NOMO-1 (cell line): ENCODE results near the gene LRRC17.
"Not testable (repeated sequence)": the region's sequence is repeated elsewhere in the genome, so short reads cannot be mapped to it uniquely, and the experiment has no call there.

Source experiments
- DNase-seq, 2 experiments: peaks; one replicate each; lab custom pipeline; 2025; ENCODE audit not compliant: unreplicated experiment in 2 of 2; lab: John Stamatoyannopoulos, UW

Gene LRRC17

DNA sequence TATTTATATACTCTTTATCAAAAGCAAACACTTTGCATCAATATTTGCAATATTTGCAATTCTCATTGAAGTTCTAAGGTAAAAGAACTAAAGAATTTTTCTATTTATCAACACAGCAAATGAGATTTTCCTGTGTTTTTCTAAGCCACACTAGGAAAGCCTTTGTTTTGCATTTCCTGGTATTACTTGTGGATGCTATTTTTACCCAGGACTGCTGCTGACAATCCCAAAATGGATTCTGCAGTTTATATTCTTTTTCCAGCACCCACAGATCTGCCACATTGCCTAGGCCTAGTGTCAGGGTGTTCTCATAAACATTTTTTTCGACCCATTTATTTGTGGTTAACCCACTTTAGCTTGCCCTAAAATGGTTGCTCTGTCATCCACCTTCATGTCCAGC, 25.9 kb downstream of the LRRC17 start:
- DNase-seq = no peak

DNA sequence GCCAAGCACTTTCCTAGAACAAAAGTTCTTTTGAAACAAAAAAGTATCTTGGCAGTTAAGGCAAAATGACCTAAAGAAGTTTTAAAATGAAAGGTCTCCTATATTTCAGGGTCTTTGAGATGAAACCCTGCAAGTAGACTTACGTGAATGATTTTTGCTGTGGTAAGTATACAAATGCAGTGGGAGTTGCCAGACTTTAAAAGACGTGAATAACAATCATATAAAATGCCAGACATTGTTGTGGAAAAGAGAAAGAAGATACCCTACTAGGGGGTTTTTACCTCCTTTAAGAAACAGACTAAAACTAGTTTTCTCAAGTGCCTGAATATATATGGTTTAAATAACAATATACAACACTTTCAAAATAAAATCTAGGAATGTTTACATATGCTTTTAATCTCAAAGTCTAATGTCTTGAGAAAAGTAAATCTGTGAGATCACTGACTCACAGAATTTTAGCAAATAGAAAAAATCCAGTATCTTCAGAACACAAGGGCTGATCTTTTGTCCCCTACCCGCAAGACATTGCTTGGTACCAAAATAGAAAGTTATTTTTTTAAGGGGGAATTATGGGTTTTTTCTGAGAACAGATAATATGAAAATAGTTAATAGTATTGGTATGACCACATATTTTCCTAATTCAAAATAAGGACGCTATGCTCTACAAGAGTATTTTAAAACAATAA, 29.5 kb downstream of the LRRC17 start:
- DNase-seq = no peak

GRCh38 chr7:102942868-102943267, 30.1 kb downstream of the LRRC17 start:
- no peak for DNase-seq

DNA sequence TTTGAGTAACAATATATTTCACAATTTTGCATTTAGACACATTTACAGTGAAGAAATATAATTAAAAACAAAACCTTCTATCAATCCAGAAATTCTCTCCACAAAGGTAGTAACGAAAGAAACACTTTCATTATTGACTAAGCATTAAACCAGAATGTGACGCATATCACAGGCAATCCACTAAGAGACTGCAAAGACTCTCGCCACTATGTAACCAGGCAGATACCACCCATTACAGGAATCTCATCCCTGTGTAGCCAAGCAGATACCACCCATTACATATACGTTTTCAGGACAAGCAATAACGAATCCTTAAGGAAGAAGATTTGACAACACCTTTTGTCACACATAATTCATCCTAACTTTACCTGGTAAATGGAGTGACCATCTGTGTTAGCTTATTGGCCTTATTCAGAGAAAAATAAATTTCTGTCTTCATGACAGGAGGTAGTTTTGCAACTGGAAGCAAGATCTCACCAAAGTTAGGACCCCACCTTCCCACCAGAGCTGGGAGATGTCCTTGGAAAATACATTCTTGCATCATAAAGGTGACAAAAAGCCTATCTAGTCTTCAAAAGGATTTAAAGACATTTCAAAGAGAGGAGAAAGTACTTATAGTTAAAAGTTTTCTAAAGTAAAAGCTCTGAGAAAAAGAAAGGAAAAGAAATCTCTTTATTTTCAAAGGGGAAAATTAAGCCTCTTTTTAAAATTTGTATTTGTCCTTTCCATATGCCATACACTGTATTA, 30.8 kb downstream of the LRRC17 start:
- DNase-seq = no peak

GRCh38 chr7:102944241-102944640, 31.4 kb downstream of the LRRC17 start:
- no peak for DNase-seq

- no peak for DNase-seq
Observed at GRCh38 chr7:102951839-102952238, 39.0 kb downstream of the LRRC17 start.

- peak; percentile 8 to 33 for DNase-seq
Observed at GRCh38 chr7:102953406-102953805, 40.6 kb downstream of the LRRC17 start.

DNA sequence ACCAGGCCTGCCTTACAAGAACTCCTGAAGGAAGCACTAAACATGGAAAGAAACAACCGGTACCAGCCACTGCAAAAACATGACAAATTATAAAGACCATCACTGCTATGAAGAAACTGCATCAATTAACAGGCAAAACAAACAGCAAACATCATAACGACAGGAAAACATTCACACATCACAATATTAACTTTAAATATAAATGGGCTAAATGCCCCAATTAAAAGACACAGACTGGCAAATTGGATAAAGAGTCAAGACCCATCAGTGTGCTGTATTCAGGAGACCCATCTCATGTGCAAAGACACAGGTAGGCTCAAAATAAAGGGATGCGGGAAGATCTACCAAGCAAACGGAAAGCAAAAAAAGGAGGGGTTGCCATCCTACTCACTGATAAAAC, 41.6 kb downstream of the LRRC17 start:
- DNase-seq = not testable (repeated sequence)

DNA sequence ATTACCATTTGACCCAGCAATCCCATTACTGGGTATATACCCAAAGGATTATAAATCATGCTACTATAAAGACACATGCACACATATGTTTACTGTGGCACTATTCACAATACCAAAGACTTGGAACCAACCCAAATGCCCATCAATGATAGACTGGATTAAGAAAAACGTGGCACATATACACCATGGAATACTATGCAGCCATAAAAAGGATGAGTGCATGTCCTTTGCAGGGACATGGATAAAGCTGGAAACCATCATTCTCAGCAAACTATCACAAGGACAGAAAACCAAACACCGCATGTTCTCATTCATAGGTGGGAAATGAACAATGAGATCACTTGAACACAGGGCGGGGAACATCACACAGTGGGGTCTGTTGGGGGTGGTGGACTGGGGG, 45.2 kb downstream of the LRRC17 start:
- not testable (repeated sequence) for DNase-seq

DNA sequence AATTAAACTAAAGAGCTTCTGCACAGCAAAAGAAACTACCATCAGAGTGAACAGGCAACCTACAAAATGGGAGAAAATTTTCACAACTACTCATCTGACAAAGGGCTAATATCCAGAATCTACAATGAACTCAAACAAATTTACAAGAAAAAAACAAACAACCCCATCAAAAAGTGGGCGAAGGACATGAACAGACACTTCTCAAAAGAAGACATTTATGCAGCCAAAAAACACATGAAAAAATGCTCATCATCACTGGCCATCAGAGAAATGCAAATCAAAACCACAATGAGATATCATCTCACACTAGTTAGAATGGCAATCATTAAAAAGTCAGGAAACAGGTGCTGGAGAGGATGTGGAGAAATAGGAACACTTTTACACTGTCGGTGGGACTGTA, 49.2 kb downstream of the LRRC17 start:
- not testable (repeated sequence) for DNase-seq

- no peak for DNase-seq
Observed at GRCh38 chr7:102966465-102966864, 53.7 kb downstream of the LRRC17 start.

DNA sequence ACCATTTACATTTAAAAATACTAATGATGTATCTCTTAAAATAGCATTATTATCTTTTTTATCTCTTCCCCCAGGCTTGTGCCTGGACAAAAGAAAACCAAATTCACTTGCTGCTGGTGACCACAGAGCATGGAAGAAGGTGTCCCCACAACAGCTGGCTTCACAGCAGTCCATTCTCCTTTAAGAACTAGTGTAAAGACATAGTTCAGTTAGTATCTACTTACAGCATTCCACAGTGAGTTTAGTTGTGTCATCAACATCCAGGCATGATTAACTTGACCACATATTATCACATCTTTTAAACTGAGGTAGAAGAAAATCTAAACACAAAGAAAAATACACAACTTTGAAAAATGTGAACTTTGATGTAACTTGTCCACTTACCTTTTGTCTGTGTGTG, 55.0 kb downstream of the LRRC17 start:
- no peak for DNase-seq

- DNase-seq = peak; percentile 51 to 66
Observed at GRCh38 chr7:102973096-102973802, 60.4 kb downstream of the LRRC17 start.

DNA sequence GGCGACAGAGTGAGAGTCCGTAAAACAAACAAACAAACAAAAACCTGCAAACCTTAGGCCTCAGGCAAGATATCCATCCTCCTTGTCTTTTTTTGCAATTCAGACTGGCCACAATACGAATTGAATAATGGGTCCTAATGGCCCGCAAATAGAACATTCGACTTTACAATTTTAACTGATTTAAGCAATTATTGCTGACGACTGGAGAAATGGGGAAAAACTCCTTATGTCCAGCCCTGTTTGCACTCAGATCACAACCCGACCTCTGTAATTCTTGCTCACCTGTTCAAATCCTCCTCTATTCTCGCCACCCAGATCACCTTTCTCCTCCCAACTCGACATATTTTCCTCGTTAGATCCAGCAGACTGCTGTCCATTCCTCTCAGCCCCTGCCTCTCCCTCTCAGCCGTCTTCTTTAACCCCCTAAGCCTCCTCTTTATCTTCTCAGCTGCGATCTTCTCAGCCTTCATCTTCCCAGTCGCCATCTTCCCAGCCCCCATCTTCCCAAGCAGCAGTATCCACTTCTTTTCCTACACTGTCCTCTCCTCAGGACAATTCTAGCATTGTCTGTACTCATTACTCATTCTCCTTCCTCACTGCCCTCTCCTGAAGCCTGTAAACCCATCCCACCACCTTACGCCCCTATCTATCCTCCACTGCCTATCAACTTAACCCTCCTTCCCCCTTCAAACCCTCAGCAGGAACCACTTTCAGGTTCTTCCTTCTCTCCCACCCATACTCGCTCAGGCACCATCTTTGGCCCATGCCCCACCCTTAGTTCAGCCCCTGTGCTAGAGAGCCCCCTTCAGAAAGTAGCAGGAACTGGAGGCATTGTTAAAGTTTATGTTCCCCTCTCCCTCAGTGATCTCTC, 61.8 kb downstream of the LRRC17 start:
- no peak for DNase-seq

- DNase-seq = no peak
Observed at GRCh38 chr7:102975854-102976253, 63.1 kb downstream of the LRRC17 start.

DNA sequence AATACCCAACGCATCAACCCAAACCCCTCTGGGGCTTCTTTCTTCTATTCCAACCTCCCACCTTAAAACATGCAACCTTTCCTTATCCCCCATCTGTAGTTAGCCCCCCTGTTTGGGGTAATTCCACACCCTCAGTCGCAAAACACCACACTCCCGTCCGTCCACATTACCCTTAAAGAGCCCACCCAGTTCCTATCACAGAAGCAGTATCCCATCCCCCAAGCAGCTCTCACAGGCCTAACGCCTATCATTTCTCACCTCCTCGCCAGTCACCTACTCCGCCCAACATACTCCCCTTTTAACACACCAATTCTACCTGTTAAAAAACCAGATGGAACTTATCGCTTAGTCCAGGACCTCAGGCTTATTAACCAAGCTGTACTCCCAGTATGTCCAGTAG, 63.7 kb downstream of the LRRC17 start:
- DNase-seq = no peak

GRCh38 chr7:102977586-102977985, 64.8 kb downstream of the LRRC17 start:
- not testable (repeated sequence) for DNase-seq

DNA sequence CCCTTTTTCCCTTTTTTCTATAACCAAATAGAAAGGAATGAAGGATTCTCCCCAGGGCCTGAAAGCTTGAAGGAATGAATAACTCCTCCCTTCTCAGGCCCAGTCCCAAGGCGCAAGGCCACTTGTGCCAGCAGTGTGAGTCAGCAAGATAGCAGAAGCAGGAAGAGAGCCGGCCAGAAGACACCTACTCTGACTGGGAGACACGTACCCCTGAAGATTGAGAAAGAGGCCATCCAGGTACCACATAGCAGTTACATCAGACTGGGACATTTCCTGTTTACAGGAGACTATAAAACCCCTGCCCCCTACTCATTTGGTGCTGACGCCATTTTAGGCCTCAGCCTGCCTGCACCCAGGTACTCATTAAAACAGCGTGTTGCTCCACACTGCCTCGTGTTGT, 65.5 kb downstream of the LRRC17 start:
- no peak for DNase-seq

- DNase-seq = no peak
Observed at GRCh38 chr7:102979670-102980069, 66.9 kb downstream of the LRRC17 start.

GRCh38 chr7:102981451-102981850, 68.7 kb downstream of the LRRC17 start:
- DNase-seq = no peak

- DNase-seq = no peak
Observed at GRCh38 chr7:102982235-102982634, 69.4 kb downstream of the LRRC17 start.
